Fibroblast of skin of abdomen (primary cell): ENCODE results near the gene ST6GAL1.
"Not testable (repeated sequence)": the region's sequence is repeated elsewhere in the genome, so short reads cannot be mapped to it uniquely, and the experiment has no call there.

ENCODE experiments used
- DNase-seq: peaks from one replicate; pipeline ENCODE4 v3.0.0-alpha.2; 2013

The ST6GAL1 gene

GRCh38 chr3:186942168-186942567, 11.8 kb downstream of the ST6GAL1 start:
- no peak for DNase-seq

DNA sequence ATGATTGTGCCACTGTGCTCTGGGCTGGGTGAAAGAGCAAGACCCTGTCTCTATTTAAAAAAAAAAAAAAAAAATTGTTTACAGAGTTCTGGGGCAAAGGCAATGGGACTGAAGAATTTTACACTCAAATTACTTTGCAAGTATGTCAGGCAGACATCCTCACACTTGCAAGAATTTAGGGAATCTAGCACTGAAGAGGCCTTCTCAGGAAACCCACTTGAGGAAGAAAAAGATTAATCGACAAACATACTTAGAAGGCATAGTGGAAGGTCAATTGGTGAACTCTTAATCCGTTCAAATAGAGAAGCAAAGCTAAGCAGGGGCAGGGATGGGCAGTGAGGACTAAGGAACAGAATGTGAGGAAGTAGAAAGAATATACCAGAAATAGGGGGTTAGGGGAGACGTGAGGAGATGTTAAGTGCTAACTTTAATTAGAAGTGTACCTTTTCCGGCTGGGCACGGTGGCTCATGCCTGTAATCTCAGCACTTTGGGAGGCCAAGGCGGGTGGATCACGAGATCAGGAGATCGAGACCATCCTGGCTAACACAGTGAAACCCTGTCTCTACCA, 15.0 kb downstream of the ST6GAL1 start:
- DNase-seq = no peak

- no peak for DNase-seq
Observed at GRCh38 chr3:186946756-186947375, 16.5 kb downstream of the ST6GAL1 start.

DNA sequence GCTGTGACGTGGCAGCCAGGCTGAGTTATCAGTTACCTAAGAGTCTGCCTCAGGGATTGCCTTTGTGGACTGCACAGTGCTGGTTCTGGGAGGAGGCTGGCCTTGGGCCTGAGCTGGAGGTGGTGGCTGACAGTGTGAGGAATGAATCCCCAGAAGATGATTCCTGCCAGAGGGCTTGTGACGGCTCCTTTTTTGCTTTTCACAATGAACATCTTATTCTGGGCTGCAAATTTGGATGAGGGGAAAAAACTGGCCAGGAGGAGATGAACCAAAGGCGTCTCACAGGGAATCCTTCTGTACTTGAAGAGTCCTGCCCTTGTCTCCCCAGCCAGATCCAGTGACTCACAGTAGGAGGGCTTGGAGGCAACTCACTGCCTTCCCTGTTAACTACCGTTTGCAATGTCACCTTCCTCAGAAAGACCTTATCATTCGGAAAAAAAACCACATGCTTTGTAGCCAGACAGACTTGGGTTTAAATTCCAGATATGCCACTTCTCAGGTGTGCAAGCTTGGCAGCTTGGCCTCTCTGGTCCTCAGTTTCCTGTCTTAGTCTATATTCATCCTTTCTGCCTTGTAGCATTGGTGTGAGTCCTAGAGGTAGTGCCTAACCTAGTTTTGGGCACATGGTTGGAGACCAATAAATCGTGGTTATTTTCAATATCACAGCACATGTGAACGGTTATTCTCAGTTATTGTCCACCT, 19.1 kb downstream of the ST6GAL1 start:
- DNase-seq = no peak

- DNase-seq = no peak
Observed at GRCh38 chr3:186950402-186951093, 20.2 kb downstream of the ST6GAL1 start.

DNA sequence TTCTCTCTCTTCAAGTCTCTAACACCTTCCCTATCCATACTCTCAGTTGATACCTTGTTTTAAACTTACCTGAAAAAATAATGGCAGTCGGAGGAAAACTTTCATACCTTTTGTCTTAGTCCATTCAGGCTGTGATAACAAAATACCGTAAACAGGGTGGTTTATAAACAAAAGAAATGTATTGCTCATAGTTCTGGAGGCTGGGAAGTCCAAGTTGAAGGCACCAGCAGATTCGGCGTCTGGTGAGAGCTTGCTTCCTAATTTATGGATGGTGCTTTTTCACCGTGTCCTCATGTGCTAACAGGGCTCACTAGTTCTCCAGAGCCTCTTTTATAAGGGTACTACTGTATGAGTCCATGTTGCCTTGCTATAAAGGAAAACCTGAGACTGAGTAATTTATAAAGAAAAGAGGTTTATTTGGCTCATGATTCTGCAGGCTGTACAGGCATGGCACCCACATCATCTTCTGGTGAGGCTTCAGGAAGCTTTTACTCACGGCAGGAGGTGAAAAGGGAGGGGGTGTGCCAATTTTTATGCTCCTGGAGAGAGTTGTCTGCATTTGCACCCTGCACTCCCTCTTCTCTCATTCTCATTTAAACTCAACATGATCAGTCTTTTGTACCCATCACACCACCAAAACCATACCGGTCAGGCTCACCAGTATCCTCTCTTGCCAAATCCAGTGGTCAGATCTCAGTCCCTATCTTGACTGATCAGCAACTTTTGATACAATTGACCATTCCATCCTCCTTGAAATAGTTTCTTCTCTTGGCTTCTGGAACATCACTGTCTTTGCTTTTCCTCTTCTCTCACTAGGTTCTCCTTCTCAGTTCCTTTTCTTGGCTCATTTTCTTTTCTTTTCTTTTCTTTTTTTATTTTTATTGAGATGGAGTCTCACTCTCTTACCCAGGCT, 21.6 kb downstream of the ST6GAL1 start:
- DNase-seq = no peak

- DNase-seq = no peak
Observed at GRCh38 chr3:186953011-186953487, 22.7 kb downstream of the ST6GAL1 start.

DNA sequence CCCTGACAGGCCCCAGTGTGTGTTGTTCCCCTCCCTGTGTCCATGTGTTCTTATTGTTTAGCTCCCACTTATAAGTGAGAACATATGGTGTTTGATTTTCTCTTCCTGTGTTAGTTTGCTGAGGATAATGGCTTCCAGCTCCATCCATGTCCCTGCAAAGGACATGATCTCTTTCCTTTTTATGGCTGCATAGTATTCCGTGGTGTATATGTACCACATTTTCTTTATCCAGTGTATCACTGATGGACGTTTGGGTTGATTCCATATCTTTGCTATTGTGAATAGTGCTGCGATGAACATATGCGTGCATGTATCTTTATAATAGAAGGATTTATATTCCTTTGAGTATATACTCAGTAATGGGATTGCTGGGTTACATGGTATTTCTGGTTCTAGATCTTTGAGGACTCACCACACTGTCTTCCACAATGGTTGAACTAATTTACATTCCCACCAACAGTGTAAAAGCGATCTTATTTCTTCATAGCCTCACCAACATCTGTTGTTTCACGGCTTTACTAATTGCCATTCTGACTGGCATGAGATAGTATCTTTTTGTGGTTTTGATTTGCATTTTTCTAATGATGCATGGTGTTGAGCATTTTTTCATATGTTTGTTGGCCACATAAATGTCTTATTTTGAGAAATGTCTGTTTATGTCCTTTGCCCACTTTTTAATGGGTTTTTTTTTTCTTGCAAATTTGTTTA, 23.8 kb downstream of the ST6GAL1 start:
- DNase-seq = not testable (repeated sequence)

- DNase-seq = no peak
Observed at GRCh38 chr3:186955898-186956696, 25.8 kb downstream of the ST6GAL1 start.

GRCh38 chr3:186959029-186959624, 28.8 kb downstream of the ST6GAL1 start:
- DNase-seq = no peak

GRCh38 chr3:186960347-186960746, 30.0 kb downstream of the ST6GAL1 start:
- no peak for DNase-seq

- DNase-seq = no peak
Observed at GRCh38 chr3:186962445-186962844, 32.1 kb downstream of the ST6GAL1 start.

DNA sequence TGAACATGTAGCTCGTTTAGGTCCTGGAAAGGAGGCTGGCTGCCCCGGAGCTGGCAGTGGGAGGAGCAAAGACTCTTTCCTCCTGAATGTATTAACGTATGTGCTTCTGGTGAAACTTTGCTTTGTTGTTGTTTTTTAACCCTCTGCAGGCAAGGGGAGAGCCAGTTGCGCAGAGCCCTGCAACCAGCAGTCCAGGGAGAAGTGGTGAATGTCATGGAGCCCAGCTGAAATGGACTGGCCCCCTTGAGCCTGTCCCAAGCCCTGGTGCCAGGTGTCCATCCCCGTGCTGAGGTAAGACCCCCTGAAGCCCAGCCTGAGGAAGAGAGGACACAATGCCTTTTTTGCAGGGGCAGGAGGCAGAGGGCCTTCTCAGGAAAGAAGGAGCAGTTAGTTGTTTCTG, 33.3 kb downstream of the ST6GAL1 start:
- DNase-seq = no peak

GRCh38 chr3:186964071-186964470, 33.7 kb downstream of the ST6GAL1 start:
- no peak for DNase-seq

DNA sequence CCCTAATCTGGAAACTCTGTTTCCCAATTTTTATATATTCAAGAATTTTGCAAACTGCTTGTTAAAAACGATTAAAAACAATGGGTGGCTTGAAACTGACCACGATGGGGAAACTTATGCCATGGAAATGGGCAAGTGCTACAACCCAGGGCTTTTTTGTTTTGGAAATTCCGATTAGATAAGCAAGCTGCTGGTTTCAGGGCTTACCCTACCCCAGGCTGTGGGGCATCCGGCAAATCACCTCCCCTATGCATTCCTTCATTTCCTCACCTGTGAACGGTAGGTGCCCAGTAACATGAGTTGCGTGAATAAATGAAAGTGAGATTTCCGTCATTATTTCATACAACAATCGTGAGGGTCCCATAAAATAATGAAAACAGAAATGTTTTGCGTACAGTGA, 34.3 kb downstream of the ST6GAL1 start:
- no peak for DNase-seq

DNA sequence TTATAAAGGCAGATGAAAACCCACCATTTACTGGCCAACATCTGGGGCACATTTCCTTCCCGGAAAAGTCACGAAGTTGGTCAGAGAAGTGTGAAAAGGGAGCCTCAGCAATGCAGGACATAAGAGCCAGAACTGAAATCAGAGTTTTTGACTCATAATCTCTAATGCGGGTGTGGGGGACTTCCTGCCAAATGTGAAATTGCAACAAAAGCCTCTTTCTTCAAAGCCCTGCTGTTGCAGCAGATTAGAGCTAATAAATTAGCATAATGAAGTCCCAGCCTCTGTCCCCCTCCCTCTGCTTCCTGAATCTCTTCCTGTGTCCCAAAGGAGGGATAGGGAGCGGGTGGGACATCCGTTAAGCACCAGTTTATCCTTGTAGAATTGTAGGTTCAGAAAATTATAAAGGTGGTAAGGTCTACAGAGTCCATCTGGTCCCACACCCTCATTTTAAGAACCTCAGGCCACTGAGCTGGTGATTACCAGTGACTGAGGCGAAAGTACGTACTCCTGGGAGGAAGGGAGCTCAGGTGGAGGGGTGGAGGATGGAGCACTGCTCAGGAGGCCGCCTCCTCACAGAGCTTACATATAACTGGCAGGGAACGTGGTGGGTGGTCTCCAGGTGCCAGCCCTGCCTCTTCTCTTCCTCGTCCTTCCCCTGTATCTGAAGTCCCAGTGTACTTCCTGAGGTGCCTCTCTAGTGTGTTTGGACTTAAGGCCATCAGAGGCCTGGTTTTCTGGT, 35.0 kb downstream of the ST6GAL1 start:
- no peak for DNase-seq

DNA sequence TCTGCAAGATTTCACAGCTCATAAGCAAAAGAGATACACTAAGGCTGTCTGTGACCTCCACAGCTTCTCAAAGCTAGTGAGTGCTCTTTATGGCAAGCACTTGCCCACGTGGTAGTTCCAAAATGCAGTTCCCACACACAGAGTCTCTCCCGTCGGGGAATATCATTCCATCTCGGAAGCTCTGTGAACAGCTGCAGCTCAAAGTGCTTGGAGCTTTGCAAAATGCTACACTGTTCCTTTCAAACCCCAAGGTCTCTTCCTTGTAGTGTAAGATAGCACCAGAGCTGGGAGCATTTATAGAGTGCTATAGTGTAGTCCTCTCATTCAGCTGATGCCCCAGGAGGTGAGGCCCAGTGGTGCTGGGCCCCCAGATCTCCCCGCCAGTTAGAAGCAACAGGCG, 36.1 kb downstream of the ST6GAL1 start:
- DNase-seq = no peak

GRCh38 chr3:186967236-186967635, 36.9 kb downstream of the ST6GAL1 start:
- not testable (repeated sequence) for DNase-seq

- DNase-seq = no peak
Observed at GRCh38 chr3:186967686-186968085, 37.4 kb downstream of the ST6GAL1 start.

DNA sequence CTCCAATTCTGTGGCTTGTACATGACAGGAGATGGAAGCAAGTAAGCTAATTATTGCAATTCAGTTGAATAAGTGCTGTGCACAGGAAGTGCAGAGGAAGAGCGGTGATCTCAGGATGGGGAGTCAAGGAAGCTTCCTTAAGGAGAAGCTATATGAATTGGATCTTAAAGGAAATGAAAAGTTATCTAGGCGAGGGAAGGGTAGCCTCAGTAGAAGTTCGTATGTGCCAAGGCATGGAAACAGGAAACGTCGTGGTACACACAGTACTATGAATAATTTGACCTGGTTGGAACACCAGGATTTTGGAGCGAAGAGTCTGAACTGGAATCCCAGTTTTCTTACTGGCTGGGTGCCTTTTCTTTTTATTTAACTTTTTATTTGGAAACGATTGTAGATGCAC, 39.3 kb downstream of the ST6GAL1 start:
- no peak for DNase-seq
